NCI-H2196 treated with DMSO at 0.1 percent for 48 hours (cell line): Measurements from ENCODE around the gene GNAT3.

Source experiments
- DNase-seq: peaks from one replicate; lab custom pipeline; 2025; ENCODE audit not compliant: unreplicated experiment; lab: John Stamatoyannopoulos, UW

Gene GNAT3

GRCh38 chr7:80427218-80427617, 84.6 kb downstream of the GNAT3 start:
- DNase-seq: no peak

- no peak for DNase-seq
Measured at GRCh38 chr7:80420876-80421275, 91.0 kb downstream of the GNAT3 start.

- no peak for DNase-seq
Measured at GRCh38 chr7:80417211-80417793, 94.6 kb downstream of the GNAT3 start.

- DNase-seq: no peak
Measured at GRCh38 chr7:80415522-80415921, 96.3 kb downstream of the GNAT3 start.

GRCh38 chr7:80415114-80415513, 96.8 kb downstream of the GNAT3 start:
- DNase-seq: no peak

- DNase-seq: no peak
Measured at GRCh38 chr7:80414331-80414730, 97.5 kb downstream of the GNAT3 start.

GRCh38 chr7:80413383-80413945, 98.4 kb downstream of the GNAT3 start:
- DNase-seq: no peak

- no peak for DNase-seq
Measured at GRCh38 chr7:80412842-80413241, 99.0 kb downstream of the GNAT3 start.

- no peak for DNase-seq
Measured at GRCh38 chr7:80411621-80412020, 100.2 kb downstream of the GNAT3 start.

GRCh38 chr7:80410081-80410480, 101.8 kb downstream of the GNAT3 start:
- DNase-seq: no peak
